ENCODE measurements around the gene SLC20A1.

GRCh38 chr2:112607680-112608438, 37.9 kb upstream of the SLC20A1 start:
- no peak for TF ChIP-seq CTCF (IDR thresholded peaks at IDR 0.05)
- TF ChIP-seq POLR2A (IDR thresholded peaks at IDR 0.05) = no peak

Data from uterus (tissue), 2 donors.